A549 (cell line): ENCODE data around the gene TMTC2. TPM values are rescaled to one million over a fixed set of nuclear protein-coding genes. Genes with fewer than 3 reads are reported as not detected.
"Not testable (repeated sequence)": the region's sequence is repeated elsewhere in the genome, so short reads cannot be mapped to it uniquely, and the experiment has no call there.

Experiments
- ATAC-seq, 2 experiments: fragments of 200-7000 bp in 1 of 2; fragments of >200 bp in 1 of 2; cut with Nextera tagmentation in 1 of 2; cut with Tn5 transposase in 1 of 2; 3 replicates each; pipeline versions ENCODE4 v1.8.0 to v1.9.1; 2018 to 2020; ENCODE audit warnings: mild to moderate bottlenecking in 1 of 2, moderate library complexity in 1 of 2
- CTCF ChIA-PET: fragments of 300-600 bp; sonication (Branson Sonifier 250); formaldehyde crosslinking; extraction: SDS; loops from one replicate; lab custom pipeline; 2021; ENCODE audit warnings: antibody characterized with exemption, inconsistent platforms; lab: Yijun Ruan, JAX
- POLR2A ChIA-PET: fragments of 350-600 bp; formaldehyde crosslinking; extraction: SDS; loops from one replicate; lab custom pipeline; 2021; ENCODE audit warnings: antibody characterized with exemption, inconsistent platforms; lab: Yijun Ruan, JAX
- DNase-seq, 2 experiments: peaks; one replicate each; pipeline versions ENCODE4 v3.0.0 to v3.0.0-alpha.2; 2011 to 2016; ENCODE audit warnings: low read depth in 1 of 2, low spot score in 1 of 2
- FAIRE-seq: peaks from 2 replicates; lab custom pipeline; 2011; peaks lifted over from hg19 to GRCh38; lab: Jason Lieb, UNC
- H3K27ac ChIP-seq, 2 experiments: fragments of >200 bp; sonication (Bioruptor Twin); formaldehyde crosslinking; 3 replicates each; pipeline ENCODE4 v1.5.1; 2016 to 2017
- H3K4me1 ChIP-seq: fragments of >200 bp; sonication (Bioruptor Twin); formaldehyde crosslinking; 3 replicates; pipeline ENCODE4 v1.6.1; 2016
- H3K4me2 ChIP-seq: fragments of >200 bp; sonication (Bioruptor Twin); formaldehyde crosslinking; 3 replicates; pipeline ENCODE4 v1.6.1; 2016
- H3K4me3 ChIP-seq: fragments of >200 bp; sonication (Bioruptor Twin); formaldehyde crosslinking; 3 replicates; pipeline ENCODE4 v1.5.1; 2016
- H3K9me3 ChIP-seq: fragments of >200 bp; sonication (Bioruptor Twin); formaldehyde crosslinking; 3 replicates; pipeline ENCODE4 v1.6.1; 2016
- BHLHE40 ChIP-seq: IDR thresholded peaks from 2 replicates; pipeline ENCODE4 v1.6.1; 2012; ENCODE audit warnings: low read depth, low read length, inconsistent platforms
- CBX2 ChIP-seq: fragments of 200-600 bp; sonication (generic); IDR thresholded peaks from 2 replicates; pipeline ENCODE4 v1.6.1; 2016; ENCODE audit warnings: low read depth, mild to moderate bottlenecking, borderline replicate concordance
- CHD4 ChIP-seq: fragments of 200-600 bp; sonication (generic); IDR thresholded peaks from 2 replicates; pipeline ENCODE4 v1.6.1; 2016; ENCODE audit warnings: antibody characterized with exemption, mild to moderate bottlenecking, borderline replicate concordance
- FOSB ChIP-seq: fragments of 250-450 bp; sonication (Bioruptor Pico); IDR thresholded peaks from 2 replicates; pipeline ENCODE4 v1.5.0; 2020; ENCODE audit warnings: mild to moderate bottlenecking, moderate library complexity
- HDAC2 ChIP-seq: fragments of 200-600 bp; sonication (generic); IDR thresholded peaks from 2 replicates; pipeline ENCODE4 v1.6.1; 2016
- HOXA7 ChIP-seq: fragments of 250-450 bp; sonication (Bioruptor Pico); IDR thresholded peaks from 2 replicates; pipeline ENCODE4 v1.5.0; 2020; ENCODE audit warnings: mild to moderate bottlenecking, moderate library complexity
- HOXB5 ChIP-seq: fragments of 250-450 bp; sonication (Bioruptor Pico); IDR thresholded peaks from 2 replicates; pipeline ENCODE4 v1.5.0; 2020; ENCODE audit warnings: mild to moderate bottlenecking, moderate library complexity
- JUN ChIP-seq, 2 experiments: fragments of >200 bp; sonication (Bioruptor Twin); formaldehyde crosslinking; IDR thresholded peaks; 2 replicates in 1 of 2; 3 replicates in 1 of 2; pipeline ENCODE4 v1.6.1; 2016 to 2017
- KDM5A ChIP-seq: fragments of 200-600 bp; sonication (generic); IDR thresholded peaks from 2 replicates; pipeline ENCODE4 v1.6.1; 2016; ENCODE audit warnings: antibody characterized with exemption, mild to moderate bottlenecking
- MAZ ChIP-seq: fragments of 150-350 bp; IDR thresholded peaks from 2 replicates; pipeline ENCODE4 v1.6.1; 2014; ENCODE audit warnings: antibody characterized with exemption, low read depth, low read length, borderline replicate concordance
- NFE2L2 ChIP-seq: fragments of 150-350 bp; conservative IDR thresholded peaks from 2 replicates; pipeline ENCODE4 v1.6.1; 2014; ENCODE audit warnings: low read length
- NR3C1 ChIP-seq: fragments of >200 bp; sonication (Bioruptor Twin); formaldehyde crosslinking; IDR thresholded peaks from 3 replicates; pipeline ENCODE4 v1.6.1; 2017
- PHF8 ChIP-seq: fragments of 200-600 bp; sonication (generic); IDR thresholded peaks from 2 replicates; pipeline ENCODE4 v1.6.1; 2016; ENCODE audit warnings: low read depth, mild to moderate bottlenecking, antibody characterized with exemption, moderate library complexity, borderline replicate concordance
- POLR2AphosphoS2 ChIP-seq: conservative IDR thresholded peaks from 2 replicates; pipeline ENCODE4 v1.6.1; 2012; ENCODE audit warnings: low read length, improper control_type of control experiment, inconsistent platforms
- RARB ChIP-seq: fragments of 250-450 bp; sonication (Bioruptor Pico); IDR thresholded peaks from 2 replicates; pipeline ENCODE4 v1.8.0; 2021; ENCODE audit warnings: mild to moderate bottlenecking, moderate library complexity
- RCOR1 ChIP-seq: fragments of 150-350 bp; IDR thresholded peaks from 2 replicates; pipeline ENCODE4 v1.6.1; 2014; ENCODE audit warnings: antibody characterized with exemption, low read length, low read depth
- RNF2 ChIP-seq: fragments of 200-600 bp; sonication (generic); IDR thresholded peaks from 2 replicates; pipeline ENCODE4 v1.6.1; 2016; ENCODE audit warnings: low read depth, mild to moderate bottlenecking, antibody characterized with exemption, moderate library complexity, borderline replicate concordance
- SMC3 ChIP-seq: fragments of >200 bp; sonication (Bioruptor Twin); formaldehyde crosslinking; IDR thresholded peaks from 3 replicates; pipeline ENCODE4 v1.6.1; 2018; ENCODE audit warnings: inconsistent platforms
- ZC3H11A ChIP-seq: fragments of 450-650 bp; IDR thresholded peaks from 2 replicates; pipeline ENCODE4 v1.6.1; 2014; ENCODE audit warnings: antibody characterized with exemption, mild to moderate bottlenecking
- ZNF302 ChIP-seq: fragments of 250-450 bp; sonication (Bioruptor Pico); IDR thresholded peaks from 2 replicates; pipeline ENCODE4 v1.9.0; 2021; ENCODE audit warnings: inconsistent platforms, mild to moderate bottlenecking, moderate library complexity
- WGBS: methylation state at CpG from one replicate; pipeline ENCODE4 v1.1.6; 2017; ENCODE audit errors: missing lambda C conversion rate; 5-methylcytosine and 5-hydroxymethylcytosine counted together
- polyA plus RNA-seq, 4 experiments: library from polyadenylated mRNA; depleted of rRNA in 3 of 4; stranded (reverse); fragments of >200 nt; fragmentation: RNase III in 1 of 4; extraction: RNeasy Plus Mini Kit Qiagen cat#74134 plus additional on column Dnase treatment in 1 of 4; gene quantifications; 2 replicates in 3 of 4; 3 replicates in 1 of 4; pipeline ENCODE4 v1.2.3, GENCODE V29; 2011 to 2017
- TF ChIP-seq, protein P1 (sequence below): IDR thresholded peaks from 2 replicates; pipeline ENCODE4 v1.6.1; 2012
- TF ChIP-seq, protein P2 (sequence below): fragments of 150-350 bp; IDR thresholded peaks from 2 replicates; pipeline ENCODE4 v1.6.1; 2014; ENCODE audit warnings: low read depth, mild to moderate bottlenecking, low read length
- TF ChIP-seq, protein P3 (sequence below): fragments of 450-650 bp; IDR thresholded peaks from 2 replicates; pipeline ENCODE4 v1.6.1; 2014; ENCODE audit warnings: antibody characterized with exemption
- TF ChIP-seq, protein P4 (sequence below): fragments of >200 bp; sonication (Bioruptor Twin); formaldehyde crosslinking; IDR thresholded peaks from 3 replicates; pipeline ENCODE4 v1.5.1; 2016
- TF ChIP-seq, protein P5 (sequence below): fragments of 250-450 bp; sonication (Bioruptor Pico); IDR thresholded peaks from 2 replicates; pipeline ENCODE4 v1.5.0; 2020; ENCODE audit warnings: low read depth, mild to moderate bottlenecking, moderate library complexity

The TMTC2 gene
- polyA plus RNA-seq, 2 of the 4 experiments (the other 2 are of a cell fraction) = 1.8 to 5.3 TPM

DNA sequence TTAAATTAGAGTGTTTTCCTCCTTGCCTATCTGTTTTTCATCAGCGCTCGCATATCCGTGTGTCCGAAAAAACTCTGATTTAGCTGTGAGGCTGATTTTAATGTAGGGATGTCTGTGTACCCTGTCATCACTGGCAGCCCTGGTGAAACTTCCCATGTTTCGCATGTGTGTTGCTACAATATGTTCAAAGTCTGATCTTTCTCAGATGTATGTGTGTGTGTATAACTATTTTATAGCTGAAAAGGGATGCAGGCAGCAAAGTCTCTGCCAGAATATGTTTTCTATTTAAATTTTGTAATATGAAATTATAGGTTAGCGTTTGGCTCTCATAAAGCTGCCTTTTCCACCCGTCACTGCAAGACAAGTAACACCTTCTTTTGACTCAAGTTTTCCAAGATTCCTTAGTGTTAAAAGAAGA is 154.8 kb downstream of the TMTC2 start:
- Histone ChIP-seq H3K4me3 (no peak overlapping the region), H3K4me2 (no peak overlapping the region), H3K9me3 (no peaks in the 10 kb centered on the region), H3K4me1 (no peaks in the 10 kb centered on the region), H3K27ac (no peak overlapping the region)
- ATAC-seq = no peak
- no peak for DNase-seq
- ChIA-PET POLR2A (no interaction called here), CTCF (no interaction called here)
- 91% methylated on average over 7 of the region's 7 CpGs for WGBS
- no peak for TF ChIP-seq FOSB (CRISPR knock-in tag)
- TF ChIP-seq CHD4 = no peak
- TF ChIP-seq HOXB5 (CRISPR knock-in tag) = no peak
- TF ChIP-seq, protein P1, sequence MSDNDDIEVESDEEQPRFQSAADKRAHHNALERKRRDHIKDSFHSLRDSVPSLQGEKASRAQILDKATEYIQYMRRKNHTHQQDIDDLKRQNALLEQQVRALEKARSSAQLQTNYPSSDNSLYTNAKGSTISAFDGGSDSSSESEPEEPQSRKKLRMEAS = no peak
- TF ChIP-seq PHF8 = no peak
- no peak for TF ChIP-seq NFE2L2
- TF ChIP-seq POLR2AphosphoS2 = no peak
- no peak for TF ChIP-seq SMC3
- TF ChIP-seq, protein P2, sequence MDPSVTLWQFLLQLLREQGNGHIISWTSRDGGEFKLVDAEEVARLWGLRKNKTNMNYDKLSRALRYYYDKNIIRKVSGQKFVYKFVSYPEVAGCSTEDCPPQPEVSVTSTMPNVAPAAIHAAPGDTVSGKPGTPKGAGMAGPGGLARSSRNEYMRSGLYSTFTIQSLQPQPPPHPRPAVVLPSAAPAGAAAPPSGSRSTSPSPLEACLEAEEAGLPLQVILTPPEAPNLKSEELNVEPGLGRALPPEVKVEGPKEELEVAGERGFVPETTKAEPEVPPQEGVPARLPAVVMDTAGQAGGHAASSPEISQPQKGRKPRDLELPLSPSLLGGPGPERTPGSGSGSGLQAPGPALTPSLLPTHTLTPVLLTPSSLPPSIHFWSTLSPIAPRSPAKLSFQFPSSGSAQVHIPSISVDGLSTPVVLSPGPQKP = no peak
- no peak for TF ChIP-seq CBX2
- no peak for TF ChIP-seq NR3C1
- TF ChIP-seq MAZ = no peak
- no peak for TF ChIP-seq ZNF302 (CRISPR knock-in tag)
- TF ChIP-seq, protein P3, sequence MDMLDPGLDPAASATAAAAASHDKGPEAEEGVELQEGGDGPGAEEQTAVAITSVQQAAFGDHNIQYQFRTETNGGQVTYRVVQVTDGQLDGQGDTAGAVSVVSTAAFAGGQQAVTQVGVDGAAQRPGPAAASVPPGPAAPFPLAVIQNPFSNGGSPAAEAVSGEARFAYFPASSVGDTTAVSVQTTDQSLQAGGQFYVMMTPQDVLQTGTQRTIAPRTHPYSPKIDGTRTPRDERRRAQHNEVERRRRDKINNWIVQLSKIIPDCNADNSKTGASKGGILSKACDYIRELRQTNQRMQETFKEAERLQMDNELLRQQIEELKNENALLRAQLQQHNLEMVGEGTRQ = no peak
- no peak for FAIRE-seq

DNA sequence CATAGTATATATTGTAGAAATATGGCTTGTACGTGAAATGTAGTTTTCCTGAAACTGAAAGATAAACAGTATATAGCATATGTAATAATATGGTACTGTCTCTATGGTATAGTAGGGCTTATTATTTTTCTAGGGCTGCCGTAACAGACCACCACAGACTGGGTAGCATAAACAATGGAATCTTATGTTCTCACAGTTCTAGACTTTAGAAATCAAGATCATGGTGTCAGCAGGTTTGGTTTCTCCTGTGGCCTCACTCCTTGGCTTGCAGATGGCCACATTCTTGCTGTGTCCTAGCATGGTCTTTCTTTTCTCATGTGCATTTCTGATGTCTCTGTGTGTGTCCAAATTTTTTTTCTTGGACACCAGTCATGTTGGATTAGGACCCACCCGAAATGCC is 155.8 kb downstream of the TMTC2 start:
- Histone ChIP-seq H3K4me2 (no peak overlapping the region), H3K4me1 (no peaks in the 10 kb centered on the region), H3K4me3 (no peak overlapping the region), H3K9me3 (no peaks in the 10 kb centered on the region), H3K27ac (no peak overlapping the region)
- ChIA-PET CTCF (no interaction called here), POLR2A (no interaction called here)
- ATAC-seq = no peak
- DNase-seq = no peak
- FAIRE-seq = no peak
- TF ChIP-seq KDM5A (no peak), CHD4 (no peak), JUN (IDR thresholded peaks at IDR 0.05) (no peak), ZC3H11A (no peak), RNF2 (no peak), HDAC2 (no peak), RARB (CRISPR knock-in tag) (no peak), HOXA7 (CRISPR knock-in tag) (no peak), RCOR1 (no peak), ZNF302 (CRISPR knock-in tag) (no peak), BHLHE40 (no peak), FOSB (CRISPR knock-in tag) (no peak)
- TF ChIP-seq, protein P3 = no peak
- TF ChIP-seq, protein P4, sequence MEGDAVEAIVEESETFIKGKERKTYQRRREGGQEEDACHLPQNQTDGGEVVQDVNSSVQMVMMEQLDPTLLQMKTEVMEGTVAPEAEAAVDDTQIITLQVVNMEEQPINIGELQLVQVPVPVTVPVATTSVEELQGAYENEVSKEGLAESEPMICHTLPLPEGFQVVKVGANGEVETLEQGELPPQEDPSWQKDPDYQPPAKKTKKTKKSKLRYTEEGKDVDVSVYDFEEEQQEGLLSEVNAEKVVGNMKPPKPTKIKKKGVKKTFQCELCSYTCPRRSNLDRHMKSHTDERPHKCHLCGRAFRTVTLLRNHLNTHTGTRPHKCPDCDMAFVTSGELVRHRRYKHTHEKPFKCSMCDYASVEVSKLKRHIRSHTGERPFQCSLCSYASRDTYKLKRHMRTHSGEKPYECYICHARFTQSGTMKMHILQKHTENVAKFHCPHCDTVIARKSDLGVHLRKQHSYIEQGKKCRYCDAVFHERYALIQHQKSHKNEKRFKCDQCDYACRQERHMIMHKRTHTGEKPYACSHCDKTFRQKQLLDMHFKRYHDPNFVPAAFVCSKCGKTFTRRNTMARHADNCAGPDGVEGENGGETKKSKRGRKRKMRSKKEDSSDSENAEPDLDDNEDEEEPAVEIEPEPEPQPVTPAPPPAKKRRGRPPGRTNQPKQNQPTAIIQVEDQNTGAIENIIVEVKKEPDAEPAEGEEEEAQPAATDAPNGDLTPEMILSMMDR = no peak
- TF ChIP-seq, protein P5, sequence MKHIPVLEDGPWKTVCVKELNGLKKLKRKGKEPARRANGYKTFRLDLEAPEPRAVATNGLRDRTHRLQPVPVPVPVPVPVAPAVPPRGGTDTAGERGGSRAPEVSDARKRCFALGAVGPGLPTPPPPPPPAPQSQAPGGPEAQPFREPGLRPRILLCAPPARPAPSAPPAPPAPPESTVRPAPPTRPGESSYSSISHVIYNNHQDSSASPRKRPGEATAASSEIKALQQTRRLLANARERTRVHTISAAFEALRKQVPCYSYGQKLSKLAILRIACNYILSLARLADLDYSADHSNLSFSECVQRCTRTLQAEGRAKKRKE = no peak
- 80% methylated on average over 3 of the region's 3 CpGs for WGBS

DNA sequence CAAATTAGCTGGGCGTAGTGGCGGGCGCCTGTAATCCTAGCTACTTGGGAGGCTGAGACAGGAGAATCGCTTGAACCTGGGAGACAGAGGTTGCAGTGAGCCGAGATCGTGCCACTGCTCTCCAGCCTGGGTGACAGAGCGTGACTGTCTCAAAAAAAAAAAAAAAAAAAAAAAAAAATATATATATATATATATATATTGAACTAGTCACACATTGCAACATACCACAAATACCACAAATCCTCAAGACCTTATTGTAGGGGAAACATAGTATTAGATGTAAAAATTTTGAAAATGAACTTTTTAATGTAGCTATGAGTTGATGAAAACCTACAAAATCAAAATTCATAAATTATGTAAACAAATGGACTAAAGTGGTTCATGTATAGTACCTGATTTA is 158.4 kb downstream of the TMTC2 start:
- H3K9me3 ChIP-seq, H3K27ac ChIP-seq, H3K4me3 ChIP-seq, H3K4me1 ChIP-seq, POLR2A ChIA-PET, H3K4me2 ChIP-seq, DNase-seq, ATAC-seq, FAIRE-seq: not testable (repeated sequence)
- 75% methylated on average over 7 of the region's 7 CpGs for WGBS
- CTCF ChIA-PET = interaction anchor here (0.7 to 0.9 kb wide), 2 partner anchors 14 to 159 kb away, joined by 3 to 4 read pairs; no protein-coding TSS in a partner anchor
